Osteoblast (primary cell): ENCODE data around the gene CCDC148. TPM values are rescaled to one million over a fixed set of nuclear protein-coding genes. Genes with fewer than 3 reads are reported as not detected.
"Not testable (repeated sequence)": the region's sequence is repeated elsewhere in the genome, so short reads cannot be mapped to it uniquely, and the experiment has no call there.

Experiments
- DNase-seq: peaks from one replicate; pipeline ENCODE4 v3.0.0; 2011; ENCODE audit warnings: low spot score, mixed read lengths; ENCODE audit not compliant: insufficient read length; ENCODE audit errors: missing footprints
- H2AFZ ChIP-seq: 2 replicates; pipeline ENCODE4 v1.6.0; 2011; ENCODE audit warnings: mild to moderate bottlenecking, low read length
- H3K27ac ChIP-seq: 2 replicates; pipeline ENCODE4 v1.5.1; 2011; ENCODE audit warnings: mild to moderate bottlenecking, low read depth, low read length, moderate library complexity
- H3K27me3 ChIP-seq: 2 replicates; pipeline ENCODE4 v1.6.0; 2012; ENCODE audit warnings: mild to moderate bottlenecking, control low read depth, inconsistent platforms, low read length, moderate library complexity; ENCODE audit not compliant: insufficient read depth
- H3K36me3 ChIP-seq: 2 replicates; pipeline ENCODE4 v1.5.1; 2011; ENCODE audit warnings: mild to moderate bottlenecking, low read length, control low read depth, moderate library complexity; ENCODE audit not compliant: insufficient read depth
- H3K4me1 ChIP-seq: 2 replicates; pipeline ENCODE4 v1.5.1; 2011; ENCODE audit warnings: mild to moderate bottlenecking, low read length, control low read depth, moderate library complexity; ENCODE audit not compliant: insufficient read depth
- H3K4me2 ChIP-seq: 2 replicates; pipeline ENCODE4 v1.6.0; 2011; ENCODE audit warnings: mild to moderate bottlenecking, low read length; ENCODE audit not compliant: insufficient read depth
- H3K4me3 ChIP-seq: fragments of 200-600 bp; sonication (generic); 3 replicates; pipeline ENCODE4 v1.5.1; 2012; ENCODE audit warnings: mild to moderate bottlenecking, low read length, inconsistent platforms; ENCODE audit not compliant: insufficient read depth
- H3K79me2 ChIP-seq: 2 replicates; pipeline ENCODE4 v1.6.0; 2012; ENCODE audit warnings: mild to moderate bottlenecking, low read length, control low read depth, inconsistent platforms; ENCODE audit not compliant: insufficient read depth
- H3K9me3 ChIP-seq: 2 replicates; pipeline ENCODE4 v1.5.1; 2011; ENCODE audit warnings: low read depth, low read length, control low read depth
- H4K20me1 ChIP-seq: 2 replicates; pipeline ENCODE4 v1.6.0; 2012; ENCODE audit warnings: mild to moderate bottlenecking, low read length, control low read depth; ENCODE audit not compliant: insufficient read depth
- CTCF ChIP-seq: IDR thresholded peaks from 2 replicates; pipeline ENCODE4 v1.5.1; 2011; ENCODE audit warnings: mild to moderate bottlenecking, low read depth, low read length, moderate library complexity; ENCODE audit errors: extremely low read depth
- total RNA-seq: library from RNA; depleted of rRNA; stranded (reverse); fragments of >200 nt; gene quantifications from 2 replicates; pipeline ENCODE4 v1.2.3, GENCODE V29; 2012

CCDC148 gene
- total RNA-seq, 1 donor: 1.8 TPM

DNA sequence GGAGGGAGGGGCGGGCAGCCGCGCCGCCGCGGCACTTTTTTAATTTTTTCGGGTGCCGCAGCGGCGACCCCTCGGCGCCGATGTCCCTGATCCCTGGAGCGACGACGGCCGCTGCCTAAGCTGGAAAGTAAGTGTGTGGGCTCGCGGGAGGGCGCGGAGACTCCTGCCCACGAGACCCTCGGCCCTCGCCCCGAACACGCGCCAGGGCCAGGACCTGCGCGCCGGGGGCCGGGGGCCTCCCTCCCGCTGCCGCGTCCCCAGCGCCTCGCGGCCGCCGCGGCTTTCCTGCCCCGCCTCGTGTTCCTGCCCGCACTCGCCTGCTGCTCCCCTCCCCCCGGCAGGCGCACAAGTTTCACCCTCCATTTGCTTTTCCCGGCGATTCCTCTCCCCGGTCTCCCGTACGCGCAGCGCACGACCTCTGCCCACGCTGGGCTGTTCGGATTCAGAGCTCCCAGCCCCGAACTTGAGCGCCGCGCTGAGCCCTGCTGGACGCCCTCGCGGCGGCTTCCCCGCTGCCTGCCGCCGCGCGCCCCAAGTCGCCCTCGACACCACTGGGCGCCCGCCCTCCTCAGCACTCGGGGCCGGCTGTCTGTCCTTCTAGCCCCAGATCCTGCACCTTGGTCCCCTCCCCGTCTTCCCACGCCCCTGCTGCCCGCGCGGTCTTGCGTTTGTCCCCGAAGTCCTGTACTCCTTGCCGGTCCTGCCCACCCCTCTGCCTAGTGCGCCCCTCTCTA lies 706 bp upstream of the CCDC148 start:
- no peaks in the 10 kb centered on the region for H3K9me3 ChIP-seq
- peaks cover 22% of the 10 kb centered on the region for H3K4me1 ChIP-seq
- H3K36me3 ChIP-seq: no peaks in the 10 kb centered on the region
- peak overlapping the region; percentile 86 for H3K4me2 ChIP-seq
- H3K79me2 ChIP-seq: peaks cover 48% of the 10 kb centered on the region
- peak overlapping the region; percentile 60 for H3K27ac ChIP-seq
- H3K4me3 ChIP-seq: peak overlapping the region; percentile 86
- H3K27me3 ChIP-seq: no peaks in the 10 kb centered on the region
- peak overlapping the region; percentile 83 for H2AFZ ChIP-seq
- H4K20me1 ChIP-seq: peaks cover 23% of the 10 kb centered on the region
- TF ChIP-seq CTCF: peak; percentile 10
- DNase-seq: peak; percentile 90

- DNase-seq: no peak
- Histone ChIP-seq H3K4me3 (no peak overlapping the region), H3K36me3 (no peaks in the 10 kb centered on the region), H3K4me1 (no peaks in the 10 kb centered on the region), H3K27ac (no peak overlapping the region), H3K4me2 (no peak overlapping the region), H3K27me3 (no peaks in the 10 kb centered on the region), H4K20me1 (no peaks in the 10 kb centered on the region), H2AFZ (no peak overlapping the region), H3K79me2 (no peaks in the 10 kb centered on the region), H3K9me3 (no peaks in the 10 kb centered on the region)
- no peak for TF ChIP-seq CTCF
Observed at GRCh38 chr2:158443606-158444005, 12.9 kb downstream of the CCDC148 start.

DNA sequence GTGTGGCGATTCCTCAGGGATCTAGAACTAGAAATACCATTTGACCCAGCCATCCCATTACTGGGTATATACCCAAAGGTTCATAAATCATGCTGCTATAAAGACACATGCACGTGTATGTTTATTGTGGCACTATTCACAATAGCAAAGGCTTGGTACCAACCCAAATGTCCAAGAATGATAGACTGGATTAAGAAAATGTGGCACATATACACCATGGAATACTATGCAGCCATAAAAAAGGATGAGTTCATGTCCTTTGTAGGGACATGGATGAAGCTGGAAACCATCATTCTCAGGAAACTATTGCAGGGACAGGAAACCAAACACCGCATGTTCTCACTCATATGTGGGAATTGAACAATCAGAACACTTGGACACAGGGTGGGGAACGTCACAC lies 17.5 kb downstream of the CCDC148 start:
- H3K4me1 ChIP-seq, H3K4me3 ChIP-seq, H4K20me1 ChIP-seq, DNase-seq, H3K36me3 ChIP-seq, H2AFZ ChIP-seq, H3K27me3 ChIP-seq, H3K9me3 ChIP-seq, H3K27ac ChIP-seq, H3K79me2 ChIP-seq, H3K4me2 ChIP-seq: not testable (repeated sequence)

- H3K4me2 ChIP-seq, H3K27me3 ChIP-seq, H4K20me1 ChIP-seq, H3K4me1 ChIP-seq, H3K9me3 ChIP-seq, H3K79me2 ChIP-seq, H3K27ac ChIP-seq, H3K36me3 ChIP-seq, DNase-seq, H2AFZ ChIP-seq, H3K4me3 ChIP-seq: not testable (repeated sequence)
Observed at GRCh38 chr2:158433716-158434115, 22.8 kb downstream of the CCDC148 start.

DNA sequence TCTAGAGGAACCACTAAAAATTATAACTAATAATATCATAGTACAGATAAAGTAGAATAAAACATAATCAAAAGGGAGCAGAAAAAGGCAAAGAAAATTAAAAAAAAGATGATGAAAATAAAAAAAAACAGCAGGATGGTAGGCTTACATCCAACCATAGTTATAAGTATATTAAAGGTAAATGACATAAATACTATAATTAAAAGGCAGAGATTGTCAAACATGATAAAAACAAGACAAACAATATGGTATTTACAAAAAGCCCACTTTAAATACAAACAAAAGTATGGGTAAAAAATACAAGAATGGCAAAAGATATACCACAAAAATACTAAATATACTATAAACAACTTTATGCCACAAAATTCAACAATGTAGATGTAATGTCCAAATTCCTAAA lies 24.4 kb downstream of the CCDC148 start:
- H3K36me3 ChIP-seq: no peaks in the 10 kb centered on the region
- no peaks in the 10 kb centered on the region for H4K20me1 ChIP-seq
- H2AFZ ChIP-seq: no peak overlapping the region
- H3K4me2 ChIP-seq: no peak overlapping the region
- no peaks in the 10 kb centered on the region for H3K79me2 ChIP-seq
- no peak overlapping the region for H3K27ac ChIP-seq
- no peaks in the 10 kb centered on the region for H3K27me3 ChIP-seq
- H3K9me3 ChIP-seq: no peaks in the 10 kb centered on the region
- H3K4me3 ChIP-seq: no peak overlapping the region
- TF ChIP-seq CTCF: no peak
- DNase-seq: no peak
- no peaks in the 10 kb centered on the region for H3K4me1 ChIP-seq
